ENCODE data around the gene HMCN2.
A peak's percentile ranks its signal among the peaks of the same experiment; 100 is the strongest.
"Not testable (repeated sequence)": the region's sequence is repeated elsewhere in the genome, so short reads cannot be mapped to it uniquely, and the experiment has no call there.

The HMCN2 gene

DNA sequence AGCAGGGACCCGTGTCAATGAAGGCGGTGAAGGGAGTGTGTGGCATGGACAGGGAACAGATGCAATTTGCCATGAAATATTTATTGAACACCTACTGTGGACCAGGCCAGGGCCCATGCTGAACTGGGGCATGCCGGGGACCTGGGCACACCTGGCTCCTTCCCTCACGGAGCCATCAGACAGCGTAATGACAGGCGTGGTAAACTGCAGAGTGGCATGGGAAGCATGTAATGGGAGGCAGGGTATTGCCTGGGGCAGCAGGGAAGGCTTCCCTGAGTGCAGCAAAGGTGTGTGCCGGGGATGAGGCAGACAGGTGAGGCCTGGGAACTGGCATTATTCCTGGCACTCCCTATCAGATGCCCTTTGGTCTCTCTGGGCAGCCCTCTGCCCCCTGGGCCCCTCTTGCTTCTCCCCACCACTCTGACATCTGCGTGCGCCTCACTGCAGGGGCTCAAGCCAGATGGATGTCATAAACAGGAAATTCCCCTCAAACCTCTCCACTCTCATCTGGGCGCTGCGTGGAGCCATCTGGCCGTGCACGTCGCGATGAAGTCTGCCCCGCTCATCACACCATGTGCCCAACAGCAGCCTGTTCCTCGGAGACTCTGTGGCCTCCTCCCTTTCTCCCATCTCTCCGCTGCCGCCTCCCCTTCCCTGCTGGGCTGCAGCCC is 67.6 kb downstream of the HMCN2 start:
- DNase-seq, result no peak

DNA sequence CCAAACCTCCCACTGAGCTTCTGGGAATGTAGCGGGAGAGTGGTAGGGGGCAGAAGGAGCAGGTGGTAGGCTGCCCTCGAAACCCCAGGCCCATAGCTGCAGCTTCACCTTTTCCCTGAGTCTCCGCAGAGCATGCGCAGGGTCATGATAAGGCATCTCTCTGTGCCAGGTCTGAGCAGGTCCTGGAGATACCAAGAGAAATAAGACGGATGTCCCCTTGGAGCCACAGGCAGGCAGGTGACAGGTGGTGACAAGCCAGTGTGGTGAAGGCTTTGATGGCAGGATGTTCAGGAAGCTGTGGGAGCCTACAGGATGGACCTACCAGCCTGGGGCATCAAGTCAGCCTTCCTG is 68.1 kb downstream of the HMCN2 start:
- no peak for DNase-seq

DNA sequence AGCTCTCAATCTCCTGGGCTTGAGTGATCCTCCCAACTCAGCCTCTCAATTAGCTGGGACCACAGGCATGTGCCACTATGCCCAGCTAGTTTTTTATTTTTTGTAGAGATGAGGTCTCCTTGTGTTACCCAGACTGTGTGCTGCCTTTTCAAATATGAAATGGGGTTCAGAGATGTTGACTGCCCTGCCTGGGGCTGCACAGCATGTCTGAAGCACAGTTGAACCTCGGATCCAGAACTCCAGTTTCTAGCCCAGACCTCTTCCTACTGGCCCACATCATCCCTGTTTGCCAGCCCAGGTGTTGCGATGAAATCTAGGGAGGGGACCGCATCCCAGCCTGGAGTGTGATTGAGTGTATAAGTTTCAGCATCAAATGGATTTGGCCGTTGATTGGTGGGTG is 69.4 kb downstream of the HMCN2 start:
- no peak for DNase-seq

DNA sequence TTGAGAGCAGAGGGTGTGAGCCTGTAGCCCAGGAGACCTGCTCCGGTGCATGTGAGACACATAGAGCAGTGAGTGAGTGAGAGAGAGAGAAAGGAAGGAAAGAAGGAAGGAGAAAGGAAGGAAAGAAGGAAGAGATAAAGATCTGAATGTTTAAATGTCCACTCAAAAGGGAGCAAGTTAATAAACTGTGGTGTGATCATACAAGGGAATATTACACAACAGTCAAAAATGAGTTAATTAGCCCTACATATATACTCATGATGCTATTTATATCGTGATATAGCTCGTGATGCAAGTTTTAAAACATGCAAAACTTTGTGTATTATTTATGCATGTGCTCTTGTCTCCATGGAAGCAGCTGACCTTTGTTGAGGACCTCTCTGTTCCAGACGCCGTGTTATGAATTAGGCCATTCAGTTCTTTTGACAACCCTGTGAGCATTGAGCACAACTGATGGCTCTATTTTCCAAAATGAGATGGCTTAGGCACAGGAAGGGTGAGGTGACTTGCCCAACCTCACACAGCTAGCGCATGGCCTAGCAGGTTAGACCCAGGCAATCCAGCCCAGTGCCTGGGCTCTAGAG is 70.6 kb downstream of the HMCN2 start:
- DNase-seq, result no peak

DNA sequence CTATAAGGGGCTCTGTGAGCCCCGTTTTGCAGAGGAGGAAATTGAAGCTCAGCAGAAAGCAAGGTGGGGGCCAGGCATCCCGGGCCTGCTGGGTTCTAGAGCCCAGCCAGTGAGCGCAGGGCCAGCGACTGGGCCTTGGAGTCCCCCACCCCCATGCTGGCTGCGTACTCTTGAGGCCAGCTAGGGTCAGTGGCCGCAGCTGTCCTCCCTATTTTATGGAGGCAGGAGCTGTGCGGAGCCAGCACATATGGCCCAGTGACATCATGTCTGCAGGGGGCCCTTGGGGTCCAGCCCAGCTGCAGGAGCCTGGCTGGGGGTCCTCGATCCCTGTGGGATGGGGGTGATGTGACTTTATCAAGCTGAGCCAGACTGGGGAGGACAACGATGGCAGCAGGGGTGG is 71.3 kb downstream of the HMCN2 start:
- no peak for DNase-seq

DNA sequence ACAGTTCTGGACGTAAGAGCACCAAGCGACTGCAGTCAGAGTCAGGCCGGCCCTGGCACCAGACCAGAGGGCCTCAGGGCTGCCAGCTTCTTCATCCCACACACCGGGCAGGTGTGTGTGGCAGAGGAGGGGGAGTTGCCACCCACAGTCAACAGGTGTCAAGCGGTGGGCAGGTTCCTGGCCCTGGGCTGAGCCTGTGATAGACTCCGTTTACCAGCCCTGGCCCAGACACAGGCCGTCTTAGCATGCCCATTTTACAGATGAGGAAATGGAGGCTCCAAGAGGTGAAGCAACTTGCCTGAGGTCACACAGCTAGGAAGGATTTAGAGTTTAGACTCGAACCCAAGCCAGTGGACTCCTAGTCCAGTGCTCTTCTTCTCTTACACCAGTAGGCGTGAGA is 71.8 kb downstream of the HMCN2 start:
- DNase-seq, result no peak

DNA sequence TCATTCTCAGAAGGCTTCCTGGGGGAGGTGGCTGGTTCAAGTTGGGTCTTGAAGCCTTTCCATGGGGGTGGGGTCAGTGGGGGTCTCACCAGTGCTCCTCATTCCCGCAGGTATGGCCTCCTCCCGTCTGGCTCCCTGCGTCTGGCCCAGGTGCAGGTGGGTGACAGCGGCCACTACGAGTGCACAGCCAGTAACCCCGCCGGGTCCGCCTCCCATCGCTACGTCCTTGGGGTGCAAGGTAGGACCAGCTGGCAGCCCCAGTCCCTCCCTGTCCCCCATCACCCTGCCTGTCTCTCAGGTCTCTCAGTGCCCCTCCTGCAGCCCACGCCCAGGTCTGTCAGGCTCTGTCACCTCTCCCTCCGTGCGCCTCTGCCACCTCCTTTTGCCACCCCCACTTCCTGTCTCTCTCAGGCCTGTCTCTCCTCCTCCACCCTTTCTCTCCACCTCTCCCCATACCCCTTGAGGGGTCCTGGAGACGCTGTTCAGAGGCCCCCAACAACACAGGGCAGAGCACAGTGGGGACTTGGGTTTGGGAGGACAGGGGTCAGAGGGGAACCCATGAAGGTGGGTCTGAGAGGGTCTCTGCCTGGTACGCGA is 72.3 kb downstream of the HMCN2 start:
- DNase-seq, result no peak

DNA sequence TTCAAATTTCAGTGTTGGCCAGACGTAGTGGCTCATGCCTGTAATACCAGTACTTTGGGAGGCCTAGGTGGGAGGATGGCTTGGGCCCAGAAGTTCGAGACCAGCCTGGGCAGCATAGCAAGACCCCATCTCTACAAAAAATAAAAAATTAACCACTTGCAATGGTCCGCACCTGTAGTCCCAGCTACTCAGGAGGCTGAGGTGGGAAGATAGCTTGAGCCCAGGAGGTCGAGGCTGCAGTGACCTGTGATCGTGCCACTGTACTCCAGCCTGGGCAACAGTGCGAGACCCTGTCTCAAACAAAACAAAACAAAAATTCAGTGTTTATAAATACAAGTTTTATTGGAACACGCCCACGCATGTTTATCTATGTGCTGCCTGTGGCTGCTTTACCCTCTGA is 73.3 kb downstream of the HMCN2 start:
- not testable (repeated sequence) for DNase-seq

DNA sequence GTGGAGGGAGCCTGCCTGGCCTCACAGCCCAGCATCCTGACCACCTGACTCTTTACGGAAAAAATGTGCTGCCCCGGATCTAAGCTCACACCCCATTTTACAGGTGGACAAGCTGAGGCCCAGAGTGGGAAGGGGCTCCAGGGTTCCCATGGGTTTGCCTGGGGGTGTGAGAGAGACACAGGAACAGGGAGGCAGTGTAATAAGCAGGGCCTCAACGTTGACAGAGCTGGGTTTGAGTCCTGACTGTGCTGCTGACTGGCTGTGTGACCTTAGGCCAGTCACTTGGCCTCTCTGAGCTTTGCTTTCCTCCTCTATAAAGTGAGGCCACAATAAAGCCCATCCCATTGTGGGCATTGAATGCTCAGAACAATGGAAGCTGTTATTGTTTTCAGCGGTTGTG is 73.7 kb downstream of the HMCN2 start:
- no peak for DNase-seq

DNA sequence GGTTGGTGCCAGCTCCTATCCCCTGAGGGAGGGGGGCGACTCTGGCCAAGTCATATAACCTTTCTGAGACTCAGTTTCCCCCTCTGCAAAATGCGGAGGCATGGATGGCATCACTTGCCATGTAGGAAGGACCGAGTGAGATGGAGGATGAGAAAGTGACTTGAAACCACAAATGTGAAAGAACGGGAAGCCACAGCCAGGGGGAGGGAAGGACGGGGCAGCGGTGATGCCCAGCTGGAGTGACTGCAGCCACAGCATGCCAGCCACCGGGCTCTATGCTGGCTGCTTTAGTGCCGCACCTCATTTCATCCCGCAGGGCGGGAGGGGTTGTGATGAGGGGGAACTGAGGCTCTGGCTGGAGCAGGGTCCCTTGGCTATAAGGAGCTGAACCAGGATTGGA is 74.5 kb downstream of the HMCN2 start:
- peak in 2 of 3 donors; percentile 36 to 46 for DNase-seq

DNA sequence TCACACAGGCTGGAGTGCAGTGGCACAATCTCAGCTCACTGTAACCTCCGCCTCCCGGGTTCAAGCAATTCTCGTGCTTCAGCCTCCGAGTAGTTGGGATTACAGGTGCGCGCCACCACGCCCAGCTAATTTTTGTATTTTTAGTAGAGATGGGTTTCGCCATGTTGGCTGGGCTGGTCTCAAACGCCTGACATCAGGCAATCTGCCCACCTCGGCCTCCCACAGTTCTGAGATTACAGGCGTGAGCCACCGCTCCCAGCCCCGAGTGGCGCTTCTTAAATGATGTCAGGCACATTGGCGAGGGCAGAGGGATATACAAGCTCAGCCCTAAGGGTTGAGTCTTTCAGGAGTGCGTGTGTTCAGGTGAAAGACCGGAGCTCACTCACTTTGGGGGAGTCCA is 75.0 kb downstream of the HMCN2 start:
- DNase-seq, result not testable (repeated sequence)

DNA sequence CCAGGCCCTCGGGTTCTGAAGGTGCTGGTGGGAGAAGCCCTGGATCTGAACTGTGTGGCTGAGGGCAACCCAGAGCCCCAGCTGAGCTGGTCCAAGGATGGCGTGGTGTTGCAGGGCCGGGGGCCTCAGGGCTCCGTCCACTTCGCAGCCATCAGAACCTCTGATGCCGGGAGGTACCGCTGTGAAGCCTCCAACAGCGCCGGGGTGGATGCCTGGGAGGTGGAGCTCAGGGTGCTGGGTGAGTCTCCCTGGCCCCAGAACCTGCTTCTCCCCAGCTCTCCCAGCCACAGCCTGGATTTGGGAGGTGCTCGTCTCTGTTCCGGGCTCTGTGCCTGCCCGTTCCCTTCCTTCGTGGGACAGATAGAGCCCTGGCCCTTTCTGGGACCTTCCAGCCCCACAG is 75.6 kb downstream of the HMCN2 start:
- DNase-seq, result no peak

DNA sequence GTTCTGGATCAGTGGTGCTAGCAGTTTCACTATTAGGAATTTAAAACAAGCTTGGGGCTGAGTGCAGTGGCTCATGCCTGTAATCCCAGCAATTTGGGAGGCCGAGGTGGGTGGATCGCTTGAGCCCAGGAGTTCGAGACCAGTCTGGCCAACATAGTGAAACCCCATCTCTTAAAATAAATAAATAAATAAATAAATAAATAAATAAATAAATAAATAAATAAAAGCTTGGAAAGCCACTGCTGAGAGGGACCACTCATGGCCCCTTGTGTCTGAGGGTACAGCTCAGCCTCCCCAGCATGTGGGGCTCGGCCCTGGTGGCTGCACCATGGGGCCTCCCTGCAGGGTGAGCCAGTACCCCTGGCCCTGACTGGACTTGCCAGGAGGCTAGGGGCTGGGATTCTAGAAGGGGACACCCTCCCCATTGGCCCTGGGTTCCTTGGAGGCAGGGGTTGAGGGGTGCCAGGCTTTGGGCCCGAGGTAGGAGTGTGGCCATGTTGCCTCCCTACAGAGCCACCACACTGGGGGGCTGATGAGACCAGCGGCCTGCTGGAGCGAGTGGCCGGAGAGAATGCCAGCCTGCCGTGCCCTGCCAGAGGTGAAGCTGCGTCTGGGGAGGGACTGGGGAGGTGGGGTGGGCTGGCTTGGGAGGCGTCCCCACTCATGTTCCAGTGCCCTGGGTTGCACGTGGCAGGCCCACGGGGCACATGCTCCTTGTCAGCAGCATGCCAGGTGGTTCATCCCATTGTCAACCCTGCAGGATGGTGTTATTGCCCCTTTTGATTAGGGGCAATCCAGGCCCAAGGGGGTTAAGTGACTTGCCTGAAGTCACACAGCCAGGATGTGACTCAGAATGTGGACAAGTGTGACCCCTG is 76.5 kb downstream of the HMCN2 start:
- DNase-seq, result no peak

DNA sequence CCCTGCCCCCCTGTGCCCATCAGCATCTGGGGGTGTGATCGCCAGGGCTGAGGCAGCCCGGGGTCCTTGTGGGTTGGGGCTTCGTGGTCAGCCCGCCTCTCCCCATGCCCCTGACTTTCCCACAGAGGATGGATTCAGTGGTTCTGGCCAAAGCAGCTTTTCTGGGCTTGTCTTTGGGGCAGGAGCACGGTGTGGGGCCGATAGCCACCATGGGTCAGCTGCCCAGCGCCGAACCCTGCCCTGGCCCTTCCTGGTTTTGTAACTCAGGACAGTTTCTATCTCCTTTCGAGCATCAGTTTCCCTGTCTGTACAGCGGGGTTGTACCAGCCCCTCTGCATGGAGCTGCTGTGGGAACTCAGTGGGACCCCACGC is 77.1 kb downstream of the HMCN2 start:
- no peak for DNase-seq

DNA sequence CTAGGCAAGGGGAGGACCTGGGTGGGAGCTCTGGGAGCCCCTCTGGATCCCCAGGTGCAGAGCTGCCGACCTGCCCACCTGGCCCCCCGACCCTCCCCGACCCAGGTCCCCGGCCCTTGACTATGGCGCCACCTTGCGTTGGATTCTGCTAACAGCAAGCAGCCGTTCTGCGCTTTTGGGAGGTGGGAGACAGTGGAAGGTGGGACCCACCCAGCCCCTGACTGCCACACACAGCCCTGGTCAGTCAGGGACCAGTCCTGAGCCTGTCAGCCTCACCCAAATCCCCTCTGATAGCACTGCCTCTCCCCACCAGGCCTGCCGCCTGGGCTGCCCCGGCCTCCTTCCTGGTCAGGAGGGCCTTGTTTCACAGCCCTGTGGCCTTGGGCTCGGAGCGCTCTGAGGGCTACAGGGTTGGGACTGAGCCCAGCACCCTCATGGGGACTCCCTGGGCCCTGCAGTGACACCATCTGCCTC is 77.9 kb downstream of the HMCN2 start:
- DNase-seq, result peak in 2 of 3 donors; percentile 23 to 38

DNA sequence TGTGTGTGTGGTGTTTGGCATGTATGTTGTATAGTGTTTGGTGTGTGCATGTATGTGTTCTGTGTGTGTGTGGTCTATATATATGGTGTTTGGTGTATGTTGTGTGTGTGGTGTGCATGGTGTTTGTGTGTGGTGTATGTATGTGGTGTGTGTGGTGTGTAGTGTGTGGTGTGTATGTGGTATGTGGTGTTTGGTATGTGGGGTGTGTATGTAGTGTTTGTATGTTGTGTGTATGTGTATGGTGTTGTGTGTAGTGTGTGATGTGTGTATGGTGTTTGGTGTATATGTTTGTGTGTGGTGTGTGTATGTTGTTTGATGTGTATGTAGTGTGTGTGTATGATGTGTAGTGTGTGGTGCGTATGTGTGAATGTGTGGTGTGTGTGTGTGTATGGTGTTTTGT is 78.8 kb downstream of the HMCN2 start:
- no peak for DNase-seq

DNA sequence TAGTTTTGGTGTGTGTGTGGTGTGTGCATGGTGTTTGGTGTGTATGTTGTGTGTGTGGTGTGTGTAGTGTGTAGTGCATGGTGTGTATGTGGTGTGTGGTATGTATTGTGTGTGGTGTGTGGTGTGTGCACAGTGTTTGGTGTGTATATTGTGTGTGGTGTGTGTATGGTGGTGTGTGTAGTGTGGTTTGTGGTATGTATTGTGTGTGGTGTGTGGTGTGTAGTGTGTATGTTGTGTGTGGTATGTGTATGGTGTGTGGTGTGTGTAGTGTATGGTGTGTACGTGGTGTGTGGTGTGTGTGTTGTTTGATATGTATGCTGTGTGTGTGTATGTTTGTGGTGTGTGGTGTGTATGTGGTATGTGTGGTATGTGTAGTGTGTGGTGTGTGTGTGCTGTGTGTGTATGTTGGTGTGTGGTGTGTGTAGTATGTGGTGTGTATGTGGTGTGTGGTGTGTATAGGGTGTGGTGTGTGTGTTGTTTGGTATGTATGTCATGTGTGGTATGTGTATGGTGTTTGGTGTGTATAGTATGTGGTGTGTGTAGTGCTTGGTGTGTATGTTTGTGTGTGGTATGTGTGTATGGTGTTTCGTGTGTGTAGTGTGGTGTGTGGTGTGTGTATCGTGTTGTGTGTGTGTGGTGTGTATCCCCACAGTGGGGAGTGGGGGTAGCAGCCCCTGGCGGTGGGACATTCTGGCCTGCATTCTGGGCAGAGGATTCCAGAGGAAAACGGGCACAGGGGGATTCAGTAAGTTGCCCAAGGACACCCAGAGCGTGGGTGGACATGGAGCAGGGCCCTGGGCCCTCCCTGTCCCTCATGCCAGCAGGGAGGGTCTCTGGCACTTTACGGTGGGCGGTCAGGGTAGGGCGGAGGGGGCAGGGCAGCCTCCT is 79.7 kb downstream of the HMCN2 start:
- no peak for DNase-seq

DNA sequence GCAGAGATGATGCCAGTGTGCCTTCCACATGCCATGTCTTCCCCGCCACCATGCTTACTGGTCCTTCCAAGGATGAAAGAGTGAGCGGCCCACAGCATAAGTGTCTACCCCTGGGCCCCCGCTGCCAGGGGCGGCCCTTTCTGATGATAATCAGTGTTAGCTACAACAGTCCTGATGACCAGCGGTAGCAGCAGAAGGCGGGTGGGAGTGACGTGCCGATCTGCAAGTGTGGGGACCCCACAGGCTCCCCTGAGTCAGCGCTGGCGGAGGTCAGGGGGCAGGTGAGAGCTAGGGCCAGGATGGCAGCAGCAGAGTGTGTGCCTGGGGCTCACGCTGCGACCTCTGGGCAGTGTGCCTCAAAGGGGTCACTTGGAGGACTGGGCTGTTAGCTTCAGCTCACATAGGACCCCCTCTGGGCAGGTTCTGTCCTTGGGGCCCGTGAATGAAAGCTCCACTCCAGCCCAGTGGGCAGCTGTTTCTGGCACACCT is 80.4 kb downstream of the HMCN2 start:
- DNase-seq, result no peak

DNA sequence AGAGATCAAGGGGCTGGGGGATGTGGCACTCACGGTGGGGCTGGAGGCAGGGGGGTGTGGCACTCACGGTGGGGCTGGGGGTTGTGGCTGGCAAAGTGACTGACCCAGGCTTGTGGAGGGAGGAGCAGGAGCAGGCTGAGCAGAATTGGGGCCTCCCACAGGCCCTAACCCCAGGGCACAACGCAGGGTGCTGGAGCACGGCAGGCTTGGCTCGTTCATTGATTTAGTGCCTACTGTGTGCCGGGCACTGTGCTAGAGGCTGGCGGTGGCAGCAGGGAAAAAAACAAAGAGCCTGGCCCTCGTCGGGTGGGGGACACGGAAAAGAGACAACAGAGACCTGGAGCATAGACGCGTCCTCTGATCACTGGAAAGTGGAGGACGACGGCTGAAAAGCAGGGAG is 80.9 kb downstream of the HMCN2 start:
- no peak for DNase-seq

DNA sequence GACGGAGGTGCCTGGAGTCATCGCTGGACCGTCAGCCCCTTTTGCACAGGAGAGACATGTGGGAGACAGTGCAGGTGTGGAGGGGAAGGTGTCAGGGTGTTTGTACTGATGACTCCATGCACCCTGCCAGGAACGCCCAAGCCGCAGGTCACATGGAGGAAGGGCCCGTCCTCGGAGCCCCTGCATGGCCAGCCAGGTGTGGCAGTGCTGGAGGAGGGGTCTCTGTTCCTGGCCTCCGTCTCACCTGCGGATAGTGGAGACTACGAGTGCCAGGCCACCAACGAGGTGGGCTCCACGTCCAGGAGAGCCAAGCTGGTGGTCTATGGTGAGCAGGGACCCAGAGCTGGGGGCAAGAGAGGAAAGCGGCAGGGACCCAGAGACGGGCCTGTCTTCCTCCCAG is 81.5 kb downstream of the HMCN2 start:
- no peak for DNase-seq

DNA sequence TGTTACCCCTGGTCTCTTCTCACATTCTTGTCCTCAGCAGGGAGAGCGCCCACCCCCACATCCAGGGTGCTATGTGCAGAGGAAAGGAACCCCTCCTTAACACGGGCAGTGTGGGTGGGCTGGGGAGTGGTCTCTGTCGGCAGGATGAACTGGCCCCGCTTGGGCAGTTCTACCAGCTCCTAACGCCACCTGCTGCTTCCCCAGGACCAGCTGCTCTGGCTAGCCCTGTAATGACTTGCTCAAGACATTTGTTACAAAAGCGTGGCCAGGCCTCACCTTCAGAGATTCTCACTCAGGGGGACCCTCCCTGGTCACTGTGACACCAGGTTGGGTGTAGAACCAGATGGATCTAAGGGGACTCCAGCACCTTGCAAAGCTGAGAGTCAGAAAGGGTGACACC is 82.4 kb downstream of the HMCN2 start:
- DNase-seq, result no peak

DNA sequence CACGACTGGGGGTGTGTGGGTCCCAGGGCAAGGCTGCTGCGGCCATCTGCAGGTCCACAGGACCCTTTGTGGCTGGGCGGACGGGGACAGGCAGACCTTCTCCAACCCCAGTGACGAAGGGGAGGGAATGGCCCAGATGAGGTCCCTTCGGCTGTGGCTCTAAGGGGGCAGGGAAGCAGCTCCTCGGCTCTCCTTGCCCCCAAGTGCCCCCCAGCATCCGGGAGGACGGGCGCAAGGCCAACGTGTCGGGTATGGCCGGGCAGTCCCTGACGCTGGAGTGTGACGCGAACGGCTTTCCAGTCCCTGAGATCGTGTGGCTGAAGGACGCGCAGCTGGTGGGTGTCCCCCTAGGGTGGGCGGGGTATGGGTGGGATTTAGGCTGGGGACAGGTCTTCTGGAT is 82.8 kb downstream of the HMCN2 start:
- no peak for DNase-seq

DNA sequence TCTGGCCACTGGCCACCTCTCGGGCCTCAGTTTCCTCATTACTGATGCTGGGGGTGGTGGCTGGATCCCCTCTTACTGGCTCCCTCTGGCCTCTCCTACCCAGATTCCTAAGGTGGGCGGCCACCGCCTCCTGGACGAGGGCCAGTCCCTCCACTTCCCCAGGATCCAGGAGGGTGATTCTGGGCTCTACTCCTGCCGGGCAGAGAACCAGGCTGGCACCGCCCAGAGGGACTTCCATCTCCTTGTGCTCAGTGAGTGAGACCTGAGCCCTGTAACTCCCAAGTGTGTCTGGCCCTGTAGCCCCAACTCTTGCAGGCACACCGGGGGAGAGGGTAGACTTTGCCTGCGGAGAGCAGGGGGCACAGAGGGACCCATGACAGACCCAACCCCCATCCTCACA is 83.3 kb downstream of the HMCN2 start:
- no peak for DNase-seq
